SH-SY5Y (cell line): ENCODE data around the gene PNLIP.

Source experiments
- GATA2 ChIP-seq: IDR thresholded peaks from 2 replicates; pipeline ENCODE4 v1.6.1; 2011; ENCODE audit warnings: mild to moderate bottlenecking, low read depth, low read length
- GATA3 ChIP-seq: IDR thresholded peaks from 2 replicates; pipeline ENCODE4 v1.6.1; 2011; ENCODE audit warnings: low read depth, mild to moderate bottlenecking, low read length, moderate library complexity

DNA sequence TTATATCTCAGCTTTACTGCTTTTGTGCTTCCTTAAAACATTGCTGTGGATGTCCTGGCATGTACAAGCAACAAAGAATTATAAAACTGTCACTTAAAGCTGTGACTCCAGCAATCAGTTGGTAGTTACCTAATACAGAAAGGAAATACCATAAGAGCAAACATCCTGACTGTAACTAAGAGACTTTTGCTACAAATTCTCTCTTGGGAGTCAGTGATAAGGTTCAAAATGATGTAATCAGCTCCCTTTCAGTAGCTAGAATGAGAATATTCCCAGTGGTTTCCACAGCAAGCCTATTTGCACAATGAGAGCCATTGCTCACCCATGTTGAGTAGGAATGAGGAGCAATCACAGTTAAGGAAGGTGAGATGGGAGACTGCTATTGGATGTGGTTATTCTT is 52.6 kb downstream of the PNLIP start:
- TF ChIP-seq GATA3 = no peak
- no peak for TF ChIP-seq GATA2
